CD1c-positive myeloid dendritic cell (primary cell): ENCODE data around the gene OCEL1.
A peak's percentile ranks its signal among the peaks of the same experiment; 100 is the strongest.
"Not testable (repeated sequence)": the region's sequence is repeated elsewhere in the genome, so short reads cannot be mapped to it uniquely, and the experiment has no call there.

Source experiments
- DNase-seq: peaks from one replicate; pipeline ENCODE4 v3.0.0-alpha.2; 2016; ENCODE audit errors: extremely low spot score

Gene OCEL1

DNA sequence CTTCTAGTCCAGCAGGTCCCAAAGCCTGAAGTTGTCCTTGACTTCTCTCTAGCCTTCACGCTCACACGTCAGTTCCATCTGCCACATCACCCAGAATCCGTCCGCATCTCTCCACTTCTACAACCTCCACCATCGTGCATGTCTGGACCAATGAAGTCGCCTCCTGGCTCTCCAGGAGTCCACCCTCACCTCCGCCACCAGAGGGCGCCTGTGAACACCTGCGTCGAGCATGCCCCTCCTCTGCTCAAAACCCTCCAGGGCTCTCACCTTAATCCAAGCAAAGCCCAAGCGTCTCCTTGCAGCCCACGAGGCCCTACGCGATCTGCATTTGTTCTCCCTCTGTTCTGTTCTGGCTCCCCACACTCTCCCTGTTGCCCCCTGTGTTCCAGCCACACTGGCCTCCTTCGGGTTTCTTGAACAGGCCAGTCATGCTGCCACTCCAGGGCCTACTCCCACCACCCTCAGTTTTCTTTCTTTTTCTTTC is 34.9 kb downstream of the OCEL1 start:
- peak; percentile 91 for DNase-seq

DNA sequence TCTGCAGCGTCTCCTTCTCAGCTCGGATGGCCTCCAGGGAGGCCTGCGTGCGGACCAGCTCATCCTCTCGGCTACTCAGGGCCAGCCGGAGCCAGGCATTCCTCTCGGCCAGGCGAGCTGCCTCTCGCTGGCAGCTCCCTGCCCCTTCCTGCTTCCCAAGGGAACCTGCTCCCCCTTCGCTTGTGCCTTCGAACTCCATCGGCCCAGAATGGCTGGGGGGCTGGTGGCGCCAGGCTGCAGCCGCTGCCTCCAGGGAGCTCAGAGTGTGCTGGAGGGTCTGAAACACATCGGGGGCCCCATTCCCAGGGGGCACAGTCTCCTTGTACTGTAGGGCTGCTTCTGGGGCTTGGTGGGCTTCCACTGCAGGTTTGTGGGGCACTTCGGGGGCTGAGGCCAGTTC is 36.5 kb downstream of the OCEL1 start:
- no peak for DNase-seq

DNA sequence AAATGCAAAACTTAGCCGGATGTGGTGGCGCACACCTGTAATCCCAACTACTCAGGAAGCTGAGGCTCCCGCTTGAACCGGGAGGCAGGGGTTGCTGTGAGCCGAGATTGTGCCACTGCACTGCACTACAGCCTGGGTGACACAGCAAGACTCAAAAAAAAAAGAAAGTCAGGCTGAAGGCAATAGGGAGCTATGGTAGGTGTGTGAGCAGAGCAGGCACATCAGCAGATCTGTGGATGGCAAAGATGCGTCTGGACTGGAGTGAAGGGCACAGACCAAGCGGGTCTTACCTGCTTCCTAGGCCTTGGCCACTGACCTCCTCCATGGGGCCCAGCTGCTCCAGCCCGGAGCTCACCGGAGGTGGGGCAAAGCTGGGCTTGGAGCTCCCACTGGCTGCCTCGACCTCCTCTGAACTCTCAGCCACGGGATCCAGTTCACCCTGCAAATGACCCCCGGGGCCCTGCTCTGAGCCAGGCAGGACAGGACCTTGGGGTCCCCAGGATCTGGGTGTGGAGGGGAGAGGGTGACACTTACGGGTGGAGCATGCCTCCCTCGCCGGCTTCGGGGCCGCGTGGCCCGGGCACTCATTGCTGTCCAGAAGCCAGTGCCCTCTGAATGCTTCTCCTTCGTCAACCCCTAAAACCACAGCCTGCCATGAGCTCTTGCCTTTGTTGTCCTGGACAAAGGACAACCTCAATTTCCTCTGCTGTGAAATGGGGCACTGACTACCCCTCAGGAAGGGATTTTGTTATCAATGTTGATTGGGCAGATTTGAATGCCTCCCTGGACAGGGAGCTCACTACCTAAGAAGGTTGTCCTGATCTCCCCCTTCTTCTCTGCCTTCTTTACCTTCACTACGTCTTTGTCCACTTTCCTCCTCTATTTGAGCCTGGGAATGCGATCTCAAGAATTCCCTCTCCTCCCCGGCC is 38.0 kb downstream of the OCEL1 start:
- no peak for DNase-seq

DNA sequence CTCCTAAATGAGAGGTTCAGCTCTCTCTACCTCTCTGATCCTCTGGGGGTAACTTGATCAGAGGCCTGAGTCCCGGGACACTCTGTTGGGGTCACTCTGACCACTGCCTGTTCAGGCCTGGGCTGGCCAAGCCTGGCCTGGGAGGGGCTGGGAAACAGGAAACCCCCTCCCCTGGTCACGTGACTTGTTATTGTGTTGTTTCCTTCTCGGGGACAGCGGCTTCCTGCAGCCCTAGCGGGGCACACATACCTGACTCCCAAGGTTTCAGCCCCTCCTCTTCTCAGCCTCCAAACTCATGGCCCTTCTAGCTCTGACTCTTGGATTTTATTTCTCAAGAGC is 38.6 kb downstream of the OCEL1 start, which contains the start of gene USHBP1:
TSS of gene USHBP1 (minus strand) at position 105 of the 339 bp plus-strand sequence. CDS start 446 bp downstream, outside the sequence.
- no peak for DNase-seq

DNA sequence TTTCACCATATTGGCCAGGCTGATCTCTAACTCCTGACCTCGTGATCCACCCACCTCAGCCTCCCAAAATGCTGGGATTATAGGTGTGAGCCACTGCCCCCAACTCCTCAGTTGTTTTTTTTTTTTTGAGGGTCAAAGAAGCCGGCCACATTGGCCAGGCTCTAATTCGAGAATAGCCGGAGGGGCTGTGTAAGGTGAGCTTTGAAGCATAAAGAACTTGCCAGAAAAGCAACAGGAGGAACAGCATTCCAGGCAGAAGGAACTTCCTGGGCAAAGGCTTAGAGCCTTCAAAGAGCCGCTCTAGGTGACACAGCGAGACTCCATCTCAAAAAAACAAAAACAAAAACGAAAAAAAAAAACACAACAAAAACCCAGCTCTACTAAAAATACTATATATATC is 40.0 kb downstream of the OCEL1 start:
- DNase-seq = no peak

DNA sequence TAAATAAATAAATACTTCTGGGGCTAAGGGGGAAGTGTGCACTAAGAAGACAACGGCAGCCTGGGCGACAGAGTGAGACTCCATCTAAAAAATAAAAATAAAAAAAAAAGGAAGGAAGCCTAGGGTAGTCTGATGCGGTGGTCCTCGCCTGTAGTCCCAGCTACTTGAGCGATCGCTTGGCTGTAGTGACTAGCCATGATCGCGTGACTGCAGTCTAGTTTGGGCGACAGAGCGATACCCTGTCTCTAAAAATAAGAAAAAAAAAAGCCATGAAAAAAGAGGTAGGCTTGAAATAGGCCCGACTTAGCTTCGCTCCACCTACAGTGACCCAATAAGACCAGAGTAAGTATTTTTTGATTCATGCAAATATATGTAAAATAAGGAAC is 40.6 kb downstream of the OCEL1 start:
- DNase-seq = no peak

DNA sequence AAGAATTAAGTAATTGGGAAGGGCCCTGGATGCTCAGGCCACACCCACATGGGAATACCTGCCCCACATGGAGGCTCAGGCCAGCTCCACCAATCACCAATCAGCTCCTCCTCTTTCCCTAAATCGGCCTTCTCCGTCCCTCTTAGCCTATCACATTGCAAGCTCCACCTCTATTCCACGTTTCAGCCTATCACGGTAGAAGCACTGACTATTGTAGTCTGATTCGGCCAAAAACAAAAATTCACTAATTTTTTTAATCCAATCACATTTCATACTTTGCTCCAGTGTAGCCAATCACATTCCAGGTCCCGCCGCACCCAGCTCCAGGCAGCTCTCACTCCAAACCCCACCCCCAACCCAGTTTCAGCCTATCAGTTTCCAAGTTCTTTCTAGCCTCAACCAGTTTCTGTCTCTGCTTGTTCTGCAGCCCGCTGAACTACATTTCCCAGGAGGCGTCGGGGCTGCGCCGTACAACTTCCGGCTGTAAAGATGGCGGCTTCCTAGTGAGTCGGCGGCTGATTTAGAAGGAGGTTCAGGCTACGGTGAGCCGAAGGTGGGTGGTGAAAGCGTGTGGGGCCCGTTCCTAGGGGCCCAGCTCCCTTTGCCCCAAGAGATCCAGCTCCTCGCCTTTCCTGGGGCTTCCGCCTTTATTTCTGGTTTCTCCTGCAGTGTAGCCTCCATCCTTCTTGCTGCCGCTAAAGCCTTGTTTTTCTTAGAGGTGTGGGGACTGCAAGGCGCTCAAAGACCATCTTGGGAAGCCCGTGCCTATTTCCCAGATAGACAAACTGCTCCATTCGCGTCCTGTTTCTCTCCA is 41.2 kb downstream of the OCEL1 start, which contains the start of gene BABAM1:
TSS of gene BABAM1 (plus strand) at position 469 of the 814 bp plus-strand sequence. CDS start 1,364 bp downstream, outside the sequence.
- peak; percentile 98 for DNase-seq

DNA sequence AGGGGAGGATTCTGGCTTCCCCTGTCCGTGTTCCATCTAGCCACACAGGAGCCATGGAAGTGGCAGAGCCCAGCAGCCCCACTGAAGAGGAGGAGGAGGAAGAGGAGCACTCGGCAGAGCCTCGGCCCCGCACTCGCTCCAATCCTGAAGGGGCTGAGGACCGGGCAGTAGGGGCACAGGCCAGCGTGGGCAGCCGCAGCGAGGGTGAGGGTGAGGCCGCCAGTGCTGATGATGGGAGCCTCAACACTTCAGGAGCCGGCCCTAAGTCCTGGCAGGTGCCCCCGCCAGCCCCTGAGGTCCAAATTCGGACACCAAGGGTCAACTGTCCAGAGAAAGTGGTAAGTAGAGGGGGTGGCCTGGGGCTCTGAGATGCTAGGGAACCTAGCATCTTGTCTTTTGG is 42.7 kb downstream of the OCEL1 start:
- DNase-seq = no peak

DNA sequence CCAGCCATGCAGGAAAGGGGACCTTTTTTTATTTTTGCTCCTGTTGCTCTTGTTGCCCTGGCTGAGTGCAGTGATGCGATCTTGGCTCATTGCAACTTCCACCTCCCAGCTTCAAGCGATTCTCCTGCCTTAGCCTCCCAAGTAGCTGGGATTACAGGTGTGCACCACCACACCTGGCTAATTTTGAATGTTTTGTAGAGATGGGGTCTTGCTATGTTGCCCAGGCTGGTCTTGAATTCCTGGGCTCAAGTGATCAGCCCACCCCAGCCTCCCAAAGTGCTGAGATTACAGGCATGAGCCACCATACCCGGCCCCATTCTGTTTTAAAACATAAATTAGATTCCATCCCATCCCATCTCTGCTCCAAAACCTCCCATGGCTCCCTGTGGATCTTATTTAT is 48.9 kb downstream of the OCEL1 start:
- DNase-seq = not testable (repeated sequence)

DNA sequence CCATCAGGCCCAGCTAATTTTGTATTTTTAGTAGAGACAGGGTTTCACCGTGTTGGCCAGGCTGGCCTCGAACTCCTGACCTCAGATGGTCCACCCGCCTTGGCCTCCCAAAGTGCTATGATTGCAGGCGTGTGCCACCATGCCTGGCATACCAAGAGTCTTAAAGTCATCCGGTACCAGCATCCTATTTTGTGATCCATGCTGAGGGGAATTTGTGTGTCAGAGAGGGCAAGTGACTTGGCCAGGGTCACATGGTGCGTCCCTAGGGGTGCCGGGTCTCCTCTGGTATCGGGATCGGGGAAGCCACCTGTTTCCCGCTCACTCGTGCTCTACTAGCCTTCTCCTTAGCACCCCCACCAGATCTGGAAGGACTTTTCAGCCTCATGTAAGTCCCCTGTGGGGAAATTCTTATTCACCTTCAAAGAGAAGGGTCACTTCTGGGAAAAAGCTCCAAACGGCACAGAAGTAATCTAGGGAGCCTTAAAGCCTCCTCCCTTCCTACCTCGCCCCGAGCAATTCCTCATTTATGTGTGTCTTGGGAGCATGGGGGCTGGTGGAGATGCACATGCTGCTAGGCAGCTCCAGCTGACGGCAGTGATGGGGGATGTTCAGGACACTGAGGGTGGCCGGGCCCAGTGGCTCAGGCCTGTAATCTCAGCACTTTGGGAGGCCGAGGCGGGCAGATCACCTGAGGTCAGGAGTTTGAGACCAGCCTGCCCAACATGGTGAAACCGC is 49.6 kb downstream of the OCEL1 start:
- no peak for DNase-seq
